Fibroblast of lung (primary cell): Measurements from ENCODE around the gene DIS3L2.

Experiments used
- CTCF ChIP-seq, 2 donors: IDR thresholded peaks in 1 of 2; conservative IDR thresholded peaks in 1 of 2; 1 replicate in 1 of 2; 2 replicates in 1 of 2; pipeline ENCODE4 v1.5.1; 2011 to 2012; ENCODE audit warnings: low read length in 2 of 2, control low read depth in 1 of 2, inconsistent platforms in 1 of 2, low read depth in 1 of 2, mild to moderate bottlenecking in 1 of 2
- EZH2 ChIP-seq: IDR thresholded peaks from 2 replicates; pipeline ENCODE4 v1.5.1; 2012; ENCODE audit warnings: low read length, control low read depth, mild to moderate bottlenecking; ENCODE audit errors: missing control alignments

GRCh38 chr2:232104076-232104646 lies 142.6 kb downstream of the DIS3L2 start:
- TF ChIP-seq CTCF (conservative IDR thresholded peaks at IDR 0.05 in 1 of 2, IDR thresholded peaks at IDR 0.05 in 1 of 2; ENCODE audit: low read depth in 1 of 2, low read length in 2 of 2) = no peak
- TF ChIP-seq EZH2 = no peak
